ENCODE measurements around the gene LRRC61. TPM values are rescaled to one million over a fixed set of nuclear protein-coding genes. Genes with fewer than 3 reads are reported as not detected.
"Not testable (repeated sequence)": the region's sequence is repeated elsewhere in the genome, so short reads cannot be mapped to it uniquely, and the experiment has no call there.

Gene LRRC61
- total RNA-seq, 2 experiments from 2014 or later, result 3.1 to 5.0 TPM

- H3K36me3 ChIP-seq (ENCODE audit: insufficient read depth, low read length); H3K4me1 Mint-ChIP-seq (ENCODE audit: low read depth); H3K9me3 Mint-ChIP-seq; POLR2A ChIA-PET; intact Hi-C loops (cut with DNase I, micrococcal nuclease); DNase-seq; H3K27me3 Mint-ChIP-seq; H3K27me3 ChIP-seq (ENCODE audit: control insufficient read depth in 1 of 2, insufficient read depth in 2 of 2, low read length in 2 of 2); H3K4me3 Mint-ChIP-seq; H3K4me1 ChIP-seq (ENCODE audit: insufficient read depth, low read length); H3K27ac Mint-ChIP-seq; H3K4me3 ChIP-seq (ENCODE audit: low read length); H3K36me3 Mint-ChIP-seq (ENCODE audit: low read depth); CTCF ChIA-PET; H3K27ac ChIP-seq (ENCODE audit: low read depth in 1 of 2, low read length in 2 of 2); H3K9me3 ChIP-seq (ENCODE audit: control insufficient read depth in 1 of 2, insufficient read depth in 1 of 2, low read length in 2 of 2); ATAC-seq (ENCODE audit: poor library complexity): not testable (repeated sequence)
These were observed 27.5 kb upstream of the LRRC61 start for GRCh38 chr7:150295614-150296013.

- H3K27me3 Mint-ChIP-seq; H3K4me1 Mint-ChIP-seq (ENCODE audit: low read depth); ATAC-seq (ENCODE audit: poor library complexity); H3K36me3 ChIP-seq (ENCODE audit: insufficient read depth, low read length); POLR2A ChIA-PET; DNase-seq; H3K9me3 Mint-ChIP-seq; CTCF ChIA-PET; intact Hi-C loops (cut with DNase I, micrococcal nuclease); H3K4me3 Mint-ChIP-seq; H3K27ac ChIP-seq (ENCODE audit: low read depth in 1 of 2, low read length in 2 of 2); H3K27ac Mint-ChIP-seq; H3K9me3 ChIP-seq (ENCODE audit: control insufficient read depth in 1 of 2, insufficient read depth in 1 of 2, low read length in 2 of 2); H3K4me3 ChIP-seq (ENCODE audit: low read length); H3K36me3 Mint-ChIP-seq (ENCODE audit: low read depth); H3K4me1 ChIP-seq (ENCODE audit: insufficient read depth, low read length); H3K27me3 ChIP-seq (ENCODE audit: control insufficient read depth in 1 of 2, insufficient read depth in 2 of 2, low read length in 2 of 2): not testable (repeated sequence)
These were observed 26.4 kb upstream of the LRRC61 start for GRCh38 chr7:150296802-150297201.

DNA sequence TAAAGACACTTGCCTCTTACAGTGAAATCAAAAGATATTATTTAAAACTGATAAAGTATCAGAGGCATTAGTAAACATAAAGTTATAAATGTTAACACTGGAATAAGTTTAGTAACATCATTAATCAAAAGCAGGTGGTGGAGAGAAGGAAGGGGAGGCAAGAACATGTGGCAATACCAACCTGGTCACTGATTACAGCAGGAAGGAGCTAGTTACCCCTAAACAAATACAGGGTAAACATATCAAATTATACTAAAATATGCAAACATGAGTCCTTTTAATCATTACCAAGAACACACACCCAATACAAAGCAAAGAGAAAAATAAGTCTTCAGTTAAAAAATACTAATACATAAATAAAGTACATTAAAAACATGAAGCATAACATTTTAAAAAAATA lies 25.2 kb upstream of the LRRC61 start:
- H3K27ac Mint-ChIP-seq; CTCF ChIA-PET; H3K4me1 ChIP-seq (ENCODE audit: insufficient read depth, low read length); H3K36me3 ChIP-seq (ENCODE audit: insufficient read depth, low read length); H3K27me3 ChIP-seq (ENCODE audit: control insufficient read depth in 1 of 2, insufficient read depth in 2 of 2, low read length in 2 of 2); H3K27me3 Mint-ChIP-seq; H3K4me1 Mint-ChIP-seq (ENCODE audit: low read depth); H3K4me3 Mint-ChIP-seq; POLR2A ChIA-PET; ATAC-seq (ENCODE audit: poor library complexity); H3K27ac ChIP-seq (ENCODE audit: low read depth in 1 of 2, low read length in 2 of 2); H3K4me3 ChIP-seq (ENCODE audit: low read length); H3K9me3 Mint-ChIP-seq; intact Hi-C loops (cut with DNase I, micrococcal nuclease); H3K36me3 Mint-ChIP-seq (ENCODE audit: low read depth); DNase-seq; H3K9me3 ChIP-seq (ENCODE audit: control insufficient read depth in 1 of 2, insufficient read depth in 1 of 2, low read length in 2 of 2): not testable (repeated sequence)

- H3K4me1 ChIP-seq (ENCODE audit: insufficient read depth, low read length); H3K27me3 ChIP-seq (ENCODE audit: control insufficient read depth in 1 of 2, insufficient read depth in 2 of 2, low read length in 2 of 2); H3K4me1 Mint-ChIP-seq (ENCODE audit: low read depth); H3K36me3 ChIP-seq (ENCODE audit: insufficient read depth, low read length); intact Hi-C loops (cut with DNase I, micrococcal nuclease); POLR2A ChIA-PET; CTCF ChIA-PET; H3K4me3 Mint-ChIP-seq; H3K27me3 Mint-ChIP-seq; H3K9me3 Mint-ChIP-seq; DNase-seq; H3K9me3 ChIP-seq (ENCODE audit: control insufficient read depth in 1 of 2, insufficient read depth in 1 of 2, low read length in 2 of 2); H3K4me3 ChIP-seq (ENCODE audit: low read length); H3K27ac Mint-ChIP-seq; H3K36me3 Mint-ChIP-seq (ENCODE audit: low read depth); H3K27ac ChIP-seq (ENCODE audit: low read depth in 1 of 2, low read length in 2 of 2); ATAC-seq (ENCODE audit: poor library complexity): not testable (repeated sequence)
These were observed 20.2 kb upstream of the LRRC61 start for GRCh38 chr7:150302908-150303310.

DNA sequence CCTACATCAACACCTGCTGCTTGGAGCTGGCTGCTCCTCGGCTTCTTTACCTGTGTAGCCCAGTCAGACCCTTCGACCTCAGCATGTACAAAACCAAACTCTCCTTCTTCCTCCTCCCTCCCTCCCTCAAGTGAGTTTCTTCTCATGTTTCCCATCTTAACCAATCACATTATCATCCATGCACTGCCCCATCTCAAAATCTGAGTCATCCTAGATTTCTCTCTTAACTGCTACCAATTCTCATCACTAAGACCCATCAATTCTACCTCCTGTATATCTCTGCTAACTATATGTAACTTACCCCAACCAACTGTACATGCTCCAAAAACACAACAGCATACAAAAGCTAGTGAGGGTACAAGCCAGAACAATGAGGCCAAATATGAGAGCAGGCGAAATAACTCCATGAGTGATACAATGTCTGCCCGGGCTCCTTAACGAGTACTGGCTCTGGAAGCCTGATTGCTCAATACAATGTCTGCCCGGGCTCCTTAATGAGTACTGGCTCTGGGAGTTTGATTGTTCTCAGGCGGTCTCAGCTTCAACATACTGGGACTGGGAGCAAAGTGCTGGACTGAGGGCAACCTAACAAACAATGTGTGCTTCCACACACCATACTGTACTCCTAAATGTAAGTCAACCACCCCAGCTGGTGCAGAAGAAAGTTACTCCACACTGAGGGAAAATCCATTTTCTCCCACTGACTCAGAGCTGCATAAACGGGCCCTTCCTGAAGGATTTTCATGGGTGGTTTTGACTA lies 18.5 kb upstream of the LRRC61 start:
- POLR2A ChIA-PET; H3K4me1 ChIP-seq (ENCODE audit: insufficient read depth, low read length); H3K27ac Mint-ChIP-seq; H3K27me3 ChIP-seq (ENCODE audit: control insufficient read depth in 1 of 2, insufficient read depth in 2 of 2, low read length in 2 of 2); H3K27me3 Mint-ChIP-seq; H3K9me3 Mint-ChIP-seq; H3K4me3 Mint-ChIP-seq; CTCF ChIA-PET; H3K36me3 Mint-ChIP-seq (ENCODE audit: low read depth); ATAC-seq (ENCODE audit: poor library complexity); H3K9me3 ChIP-seq (ENCODE audit: control insufficient read depth in 1 of 2, insufficient read depth in 1 of 2, low read length in 2 of 2); H3K36me3 ChIP-seq (ENCODE audit: insufficient read depth, low read length); H3K4me3 ChIP-seq (ENCODE audit: low read length); DNase-seq; H3K27ac ChIP-seq (ENCODE audit: low read depth in 1 of 2, low read length in 2 of 2); H3K4me1 Mint-ChIP-seq (ENCODE audit: low read depth); intact Hi-C loops (cut with DNase I, micrococcal nuclease): not testable (repeated sequence)

- H3K4me3 Mint-ChIP-seq; H3K27ac Mint-ChIP-seq; POLR2A ChIA-PET; DNase-seq; H3K9me3 ChIP-seq (ENCODE audit: control insufficient read depth in 1 of 2, insufficient read depth in 1 of 2, low read length in 2 of 2); H3K36me3 ChIP-seq (ENCODE audit: insufficient read depth, low read length); H3K4me3 ChIP-seq (ENCODE audit: low read length); H3K4me1 Mint-ChIP-seq (ENCODE audit: low read depth); H3K4me1 ChIP-seq (ENCODE audit: insufficient read depth, low read length); H3K9me3 Mint-ChIP-seq; H3K27ac ChIP-seq (ENCODE audit: low read depth in 1 of 2, low read length in 2 of 2); CTCF ChIA-PET; H3K27me3 ChIP-seq (ENCODE audit: control insufficient read depth in 1 of 2, insufficient read depth in 2 of 2, low read length in 2 of 2); H3K27me3 Mint-ChIP-seq; H3K36me3 Mint-ChIP-seq (ENCODE audit: low read depth); intact Hi-C loops (cut with DNase I, micrococcal nuclease); ATAC-seq (ENCODE audit: poor library complexity): not testable (repeated sequence)
These were observed 17.8 kb upstream of the LRRC61 start for GRCh38 chr7:150305259-150305902.

DNA sequence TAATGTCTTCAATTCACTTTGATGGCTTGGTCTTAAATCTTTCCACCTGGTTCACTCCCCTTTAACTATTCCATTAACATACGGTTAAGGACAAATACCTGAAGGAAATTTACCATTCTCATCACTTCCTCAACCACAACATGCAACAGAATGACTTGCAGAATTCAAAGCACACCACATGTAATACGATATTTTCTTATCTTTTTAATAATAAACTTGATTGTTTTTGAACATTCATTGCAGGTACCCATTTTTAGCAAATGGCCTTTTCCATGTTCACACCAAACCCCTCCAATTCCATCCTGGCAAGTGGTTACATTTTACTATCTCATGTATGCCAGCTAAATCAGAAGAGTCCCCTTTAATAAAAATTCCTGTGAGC lies 17.3 kb upstream of the LRRC61 start:
- H3K36me3 ChIP-seq (ENCODE audit: insufficient read depth, low read length); POLR2A ChIA-PET; DNase-seq; H3K27me3 Mint-ChIP-seq; CTCF ChIA-PET; H3K9me3 ChIP-seq (ENCODE audit: control insufficient read depth in 1 of 2, insufficient read depth in 1 of 2, low read length in 2 of 2); H3K4me3 Mint-ChIP-seq; intact Hi-C loops (cut with DNase I, micrococcal nuclease); H3K9me3 Mint-ChIP-seq; H3K27ac ChIP-seq (ENCODE audit: low read depth in 1 of 2, low read length in 2 of 2); ATAC-seq (ENCODE audit: poor library complexity); H3K36me3 Mint-ChIP-seq (ENCODE audit: low read depth); H3K4me3 ChIP-seq (ENCODE audit: low read length); H3K4me1 ChIP-seq (ENCODE audit: insufficient read depth, low read length); H3K4me1 Mint-ChIP-seq (ENCODE audit: low read depth); H3K27me3 ChIP-seq (ENCODE audit: control insufficient read depth in 1 of 2, insufficient read depth in 2 of 2, low read length in 2 of 2); H3K27ac Mint-ChIP-seq: not testable (repeated sequence)
